Thyroid gland (tissue), 4 donors: ENCODE measurements around the gene MBD3. TPM values are rescaled to one million over a fixed set of nuclear protein-coding genes. Genes with fewer than 3 reads are reported as not detected.

ENCODE experiments used
- DNase-seq, 2 donors: peaks; one replicate each; pipeline ENCODE4 v3.0.0-alpha.2; 2019
- H3K27ac ChIP-seq, 3 donors: fragments of 200-600 bp; sonication (generic); 1 replicate in 2 of 3; 2 replicates in 1 of 3; pipeline ENCODE4 v1.5.1; 2016 to 2019; ENCODE audit warnings: mild to moderate bottlenecking in 1 of 3, moderate library complexity in 1 of 3
- H3K27me3 ChIP-seq: fragments of 200-600 bp; sonication (generic); one replicate; pipeline ENCODE4 v1.5.1; 2019
- H3K36me3 ChIP-seq, 2 donors: fragments of 200-600 bp; sonication (generic); one replicate each; pipeline ENCODE4 v1.5.1; 2016 to 2019
- H3K4me1 ChIP-seq, 2 donors: fragments of 200-600 bp; sonication (generic); one replicate each; pipeline ENCODE4 v1.5.1; 2017 to 2019
- H3K4me3 ChIP-seq, 3 donors: fragments of 200-600 bp; sonication (generic); replicated peaks in 1 of 3; 1 replicate in 2 of 3; 2 replicates in 1 of 3; pipeline ENCODE4 v1.5.1; 2016; ENCODE audit warnings: mild to moderate bottlenecking in 1 of 3
- H3K9me3 ChIP-seq: fragments of 200-600 bp; sonication (generic); one replicate; pipeline ENCODE4 v1.5.1; 2017
- CTCF ChIP-seq, 6 experiments: fragments of 200-600 bp in 3 of 6; fragments of 450-650 bp in 3 of 6; sonication (generic) in 3 of 6; IDR thresholded peaks; one replicate each; pipeline ENCODE4 v1.5.1; 2016 to 2019; ENCODE audit warnings: antibody characterized with exemption in 6 of 6, mild to moderate bottlenecking in 2 of 6, inconsistent platforms in 1 of 6, moderate library complexity in 1 of 6
- POLR2A ChIP-seq, 2 donors: fragments of 450-650 bp; IDR thresholded peaks; one replicate each; pipeline ENCODE4 v1.6.1; 2017; ENCODE audit warnings: antibody characterized with exemption in 2 of 2, mild to moderate bottlenecking in 2 of 2, moderate library complexity in 1 of 2
- WGBS, 2 donors: methylation state at CpG; one replicate each; pipeline ENCODE4 v1.1.5; 2017; 5-methylcytosine and 5-hydroxymethylcytosine counted together
- intact Hi-C: fragments of 100-400 bp; cut with DNase I; formaldehyde crosslinking; loops from one replicate; pipeline ENCODE4 v1.15.1; 2023
- total RNA-seq, 4 donors: library from RNA; depleted of rRNA; stranded (reverse); fragments of >200 nt; gene quantifications; one replicate each; pipeline ENCODE4 v1.2.3, GENCODE V29; 2016

MBD3 gene
- total RNA-seq, 4 donors from 2014 or later, result 58.2 to 149 (median 115) TPM

GRCh38 chr19:1554968-1555367, 37.7 kb downstream of the MBD3 start:
- intact Hi-C loops, result loop anchor here (10.0 kb wide), 1 partner anchor 260 kb away; the partner anchor contains the start of gene ATP8B3

GRCh38 chr19:1553415-1553814, 39.2 kb downstream of the MBD3 start:
- no peaks in the 10 kb centered on the region for H3K27me3 ChIP-seq
- WGBS, 2 donors, result 91 to 92% methylated on average over 10 of the region's 10 CpGs
- no peak overlapping the region for H3K4me3 ChIP-seq
- H3K4me1 ChIP-seq, result no peaks in the 10 kb centered on the region
- DNase-seq, result no peak
- intact Hi-C loops, result loop anchor here (10.0 kb wide), 1 partner anchor 261 kb away; the partner anchor contains the start of gene ATP8B3
- no peak overlapping the region for H3K27ac ChIP-seq
- H3K9me3 ChIP-seq, result no peaks in the 10 kb centered on the region
- TF ChIP-seq POLR2A (IDR thresholded peaks at IDR 0.05), result no peak
- no peak for TF ChIP-seq CTCF (IDR thresholded peaks at IDR 0.05)
- H3K36me3 ChIP-seq, result peaks cover 0 to 4% of the 10 kb centered on the region in 2 donors

More at GRCh38 chr19:1554968-1555367, 37.7 kb downstream of the MBD3 start:
- no peaks in the 10 kb centered on the region for H3K27me3 ChIP-seq
- no peak overlapping the region for H3K27ac ChIP-seq
- no peak for DNase-seq
- H3K9me3 ChIP-seq, result no peaks in the 10 kb centered on the region
- H3K4me3 ChIP-seq, result no peak overlapping the region
- WGBS, 2 donors, result 86 to 91% methylated on average over 24 of the region's 24 CpGs
- peaks cover 0 to 4% of the 10 kb centered on the region in 2 donors for H3K36me3 ChIP-seq
- H3K4me1 ChIP-seq, result no peaks in the 10 kb centered on the region
- TF ChIP-seq CTCF (IDR thresholded peaks at IDR 0.05) (no peak), POLR2A (IDR thresholded peaks at IDR 0.05) (no peak)

- Histone ChIP-seq H3K9me3 (no peaks in the 10 kb centered on the region), H3K27me3 (no peaks in the 10 kb centered on the region), H3K36me3 (peaks cover 0 to 4% of the 10 kb centered on the region in 2 donors), H3K4me1 (no peaks in the 10 kb centered on the region), H3K4me3 (no peak overlapping the region), H3K27ac (no peak overlapping the region)
- WGBS, 2 donors, result 79 to 86% methylated on average over 16 to 17 of the region's 17 CpGs
- intact Hi-C loops, result loop anchor here (10.0 kb wide), 1 partner anchor 263 kb away; the partner anchor contains the start of gene ATP8B3
- no peak for DNase-seq
- TF ChIP-seq POLR2A (IDR thresholded peaks at IDR 0.05) (no peak), CTCF (IDR thresholded peaks at IDR 0.05) (no peak)
Measured at GRCh38 chr19:1551068-1552040, 41.3 kb downstream of the MBD3 start.

GRCh38 chr19:1549332-1549945, 43.2 kb downstream of the MBD3 start:
- TF ChIP-seq POLR2A (IDR thresholded peaks at IDR 0.05), result no peak
- no peak for TF ChIP-seq CTCF (IDR thresholded peaks at IDR 0.05)
- Histone ChIP-seq H3K27ac (no peak overlapping the region), H3K27me3 (no peaks in the 10 kb centered on the region), H3K9me3 (no peaks in the 10 kb centered on the region), H3K4me1 (no peaks in the 10 kb centered on the region), H3K4me3 (no peak overlapping the region), H3K36me3 (no peaks in the 10 kb centered on the region)
- WGBS, 2 donors, result 86 to 89% methylated on average over 4 of the region's 4 CpGs
- intact Hi-C loops, result no loop called here
- DNase-seq, result no peak
